Sigmoid colon (tissue), 7 donors: ENCODE results near the gene PHC3. TPM values are rescaled to one million over a fixed set of nuclear protein-coding genes. Genes with fewer than 3 reads are reported as not detected.

Source experiments
- DNase-seq: peaks from one replicate; pipeline ENCODE4 v3.0.0-alpha.2; 2019
- H3K27ac ChIP-seq, 4 donors: fragments of 200-600 bp; sonication (generic); one replicate each; pipeline ENCODE4 v1.5.1; 2016 to 2019; ENCODE audit warnings: mild to moderate bottlenecking in 1 of 4
- H3K27me3 ChIP-seq, 3 donors: fragments of 200-600 bp; sonication (generic); one replicate each; pipeline ENCODE4 v1.5.1; 2019; ENCODE audit warnings: mild to moderate bottlenecking in 1 of 3
- H3K36me3 ChIP-seq, 4 donors: fragments of 200-600 bp; sonication (generic); one replicate each; pipeline ENCODE4 v1.5.1; 2016 to 2019
- H3K4me1 ChIP-seq, 4 donors: fragments of 200-600 bp; sonication (generic); one replicate each; pipeline ENCODE4 v1.5.1; 2017 to 2019
- H3K4me3 ChIP-seq, 4 donors: fragments of 200-600 bp; sonication (generic); one replicate each; pipeline ENCODE4 v1.5.1; 2017 to 2019; ENCODE audit warnings: mild to moderate bottlenecking in 2 of 4, moderate library complexity in 1 of 4
- H3K9me3 ChIP-seq, 4 donors: fragments of 200-600 bp in 3 of 4; sonication (generic) in 3 of 4; one replicate each; pipeline versions ENCODE4 v1.5.1 to v1.6.1; 2013 to 2019
- EP300 ChIP-seq, 4 donors: sonication (generic); formaldehyde crosslinking; IDR thresholded peaks; one replicate each; pipeline ENCODE4 v1.6.1; 2017; ENCODE audit warnings: antibody characterized with exemption in 4 of 4
- POLR2A ChIP-seq, 2 donors: fragments of 450-650 bp; IDR thresholded peaks; one replicate each; pipeline ENCODE4 v1.6.1; 2016; ENCODE audit warnings: antibody characterized with exemption in 2 of 2, mild to moderate bottlenecking in 2 of 2, moderate library complexity in 2 of 2
- POLR2AphosphoS5 ChIP-seq, 4 donors: sonication (generic); formaldehyde crosslinking; IDR thresholded peaks; one replicate each; pipeline ENCODE4 v1.6.1; 2017; ENCODE audit warnings: antibody characterized with exemption in 4 of 4
- WGBS, 2 donors: extraction: QIAGEN DNeasy Blood & Tissue Kit; methylation state at CpG; one replicate each; pipeline ENCODE4 v1.1.7; 2013; 5-methylcytosine and 5-hydroxymethylcytosine counted together
- intact Hi-C: fragments of 100-400 bp; cut with DNase I; formaldehyde crosslinking; loops from one replicate; pipeline ENCODE4 v1.15.1; 2023
- polyA plus RNA-seq, 3 donors: library from polyadenylated mRNA; stranded (reverse); fragments of 200-250 nt; gene quantifications; one replicate each; pipeline ENCODE4 v1.2.3, GENCODE V29; 2013
- total RNA-seq, 4 donors: library from RNA; depleted of rRNA; stranded (reverse); fragments of >200 nt; gene quantifications; one replicate each; pipeline ENCODE4 v1.1.0, GENCODE V29; 2016
- TF ChIP-seq, protein P1 (sequence below), 4 experiments: fragments of 450-650 bp in 3 of 4; fragments of 200-600 bp in 1 of 4; IDR thresholded peaks; one replicate each; pipeline ENCODE4 v1.5.1; 2016 to 2019; ENCODE audit warnings: antibody characterized with exemption in 4 of 4, mild to moderate bottlenecking in 3 of 4, moderate library complexity in 2 of 4
- donor health status: healthy with polysubstance abuse.
- donor health status: Bipolar disorder and iron deficiency.
- donor health status: healthy.

The PHC3 gene
- total and polyA plus RNA-seq, 7 donors, result 3.0 to 85.9 (median 56.4) TPM

- H3K4me3 ChIP-seq, result no peak overlapping the region
- H3K27me3 ChIP-seq, result no peaks in the 10 kb centered on the region
- no peaks in the 10 kb centered on the region for H3K9me3 ChIP-seq
- WGBS, 2 donors, result 63 to 78% methylated on average over 3 of the region's 3 CpGs
- H3K27ac ChIP-seq, result no peak overlapping the region
- TF ChIP-seq, protein P1, sequence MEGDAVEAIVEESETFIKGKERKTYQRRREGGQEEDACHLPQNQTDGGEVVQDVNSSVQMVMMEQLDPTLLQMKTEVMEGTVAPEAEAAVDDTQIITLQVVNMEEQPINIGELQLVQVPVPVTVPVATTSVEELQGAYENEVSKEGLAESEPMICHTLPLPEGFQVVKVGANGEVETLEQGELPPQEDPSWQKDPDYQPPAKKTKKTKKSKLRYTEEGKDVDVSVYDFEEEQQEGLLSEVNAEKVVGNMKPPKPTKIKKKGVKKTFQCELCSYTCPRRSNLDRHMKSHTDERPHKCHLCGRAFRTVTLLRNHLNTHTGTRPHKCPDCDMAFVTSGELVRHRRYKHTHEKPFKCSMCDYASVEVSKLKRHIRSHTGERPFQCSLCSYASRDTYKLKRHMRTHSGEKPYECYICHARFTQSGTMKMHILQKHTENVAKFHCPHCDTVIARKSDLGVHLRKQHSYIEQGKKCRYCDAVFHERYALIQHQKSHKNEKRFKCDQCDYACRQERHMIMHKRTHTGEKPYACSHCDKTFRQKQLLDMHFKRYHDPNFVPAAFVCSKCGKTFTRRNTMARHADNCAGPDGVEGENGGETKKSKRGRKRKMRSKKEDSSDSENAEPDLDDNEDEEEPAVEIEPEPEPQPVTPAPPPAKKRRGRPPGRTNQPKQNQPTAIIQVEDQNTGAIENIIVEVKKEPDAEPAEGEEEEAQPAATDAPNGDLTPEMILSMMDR (IDR thresholded peaks at IDR 0.05), result no peak
- TF ChIP-seq POLR2A (IDR thresholded peaks at IDR 0.05) (no peak), POLR2AphosphoS5 (IDR thresholded peaks at IDR 0.05) (no peak), EP300 (IDR thresholded peaks at IDR 0.05) (no peak)
- DNase-seq, result no peak
- peaks cover 0 to 35% (median 30%) of the 10 kb centered on the region in 4 donors for H3K4me1 ChIP-seq
- peaks cover 0 to 16% (median 0%) of the 10 kb centered on the region in 4 donors for H3K36me3 ChIP-seq
- intact Hi-C loops, result no loop called here
These were observed 27.4 kb downstream of the PHC3 start for GRCh38 chr3:170154084-170154483.

- no peak overlapping the region for H3K27ac ChIP-seq
- no peak overlapping the region for H3K4me3 ChIP-seq
- peaks cover 0 to 29% (median 0%) of the 10 kb centered on the region in 4 donors for H3K36me3 ChIP-seq
- intact Hi-C loops, result no loop called here
- H3K4me1 ChIP-seq, result peaks cover 0 to 35% (median 30%) of the 10 kb centered on the region in 4 donors
- H3K9me3 ChIP-seq, result no peaks in the 10 kb centered on the region
- DNase-seq, result no peak
- TF ChIP-seq, protein P1 (IDR thresholded peaks at IDR 0.05), result no peak
- TF ChIP-seq POLR2A (IDR thresholded peaks at IDR 0.05) (no peak), POLR2AphosphoS5 (IDR thresholded peaks at IDR 0.05) (no peak), EP300 (IDR thresholded peaks at IDR 0.05) (no peak)
- no peaks in the 10 kb centered on the region for H3K27me3 ChIP-seq
- 60 to 80% methylated on average over 2 of the region's 2 CpGs for WGBS, 2 donors
These were observed 30.0 kb downstream of the PHC3 start for GRCh38 chr3:170151536-170151935.

- intact Hi-C loops, result no loop called here
- Histone ChIP-seq H3K9me3 (no peaks in the 10 kb centered on the region), H3K4me3 (no peak overlapping the region), H3K4me1 (peaks cover 0 to 17% (median 11%) of the 10 kb centered on the region in 4 donors), H3K27me3 (no peaks in the 10 kb centered on the region), H3K27ac (no peak overlapping the region), H3K36me3 (peaks cover 0 to 43% (median 3%) of the 10 kb centered on the region in 4 donors)
- TF ChIP-seq, protein P1 (IDR thresholded peaks at IDR 0.05), result no peak
- 91 to 96% methylated on average over 5 of the region's 5 CpGs for WGBS, 2 donors
- DNase-seq, result no peak
These were observed 32.5 kb downstream of the PHC3 start for GRCh38 chr3:170149016-170149415.

DNA sequence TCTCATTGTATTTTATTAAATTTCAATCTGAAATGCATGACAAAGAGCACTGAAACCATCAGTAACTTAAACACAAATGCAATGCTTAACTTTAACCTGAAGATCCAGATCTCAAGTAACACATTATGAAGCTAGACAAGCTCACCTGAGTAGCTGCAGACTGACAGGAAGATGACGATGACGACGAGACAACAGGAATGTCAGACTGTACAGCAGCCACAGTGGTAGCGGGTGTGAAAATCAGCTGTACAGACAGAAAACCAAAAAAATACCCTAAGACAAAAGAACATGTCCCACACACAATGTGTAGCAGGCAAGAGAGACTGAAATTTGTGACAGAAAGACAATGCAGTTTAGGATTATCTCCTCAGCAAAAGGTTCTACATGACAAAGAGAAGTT is 36.3 kb downstream of the PHC3 start:
- TF ChIP-seq POLR2A (IDR thresholded peaks at IDR 0.05) (no peak), EP300 (IDR thresholded peaks at IDR 0.05) (no peak), POLR2AphosphoS5 (IDR thresholded peaks at IDR 0.05) (no peak)
- TF ChIP-seq, protein P1 (IDR thresholded peaks at IDR 0.05), result no peak
- Histone ChIP-seq H3K9me3 (no peaks in the 10 kb centered on the region), H3K36me3 (peaks cover 0 to 53% (median 3%) of the 10 kb centered on the region in 4 donors), H3K4me1 (no peaks in the 10 kb centered on the region), H3K27ac (no peak overlapping the region), H3K27me3 (no peaks in the 10 kb centered on the region), H3K4me3 (no peak overlapping the region)
- WGBS, 2 donors, result 90 to 92% methylated on average over 4 of the region's 4 CpGs
- DNase-seq, result no peak
- intact Hi-C loops, result no loop called here

DNA sequence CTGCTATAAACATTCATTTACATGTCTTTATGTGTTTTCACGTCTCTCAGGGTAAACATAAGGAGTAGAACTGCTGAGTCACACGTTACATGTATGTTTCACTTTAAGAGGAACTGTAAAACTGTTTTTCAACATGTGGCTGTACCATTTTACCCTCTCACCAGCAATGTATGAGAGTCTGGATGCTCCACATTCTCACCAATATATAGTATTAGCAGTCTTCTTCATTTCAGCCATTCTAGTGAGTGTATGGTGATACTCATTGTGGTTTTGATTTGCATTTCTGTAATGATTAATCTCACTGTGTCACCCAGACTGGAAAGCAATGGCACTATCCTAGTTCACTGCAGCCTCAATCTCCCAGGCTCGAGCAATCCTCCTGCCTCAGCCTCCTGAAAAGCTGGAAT is 37.1 kb downstream of the PHC3 start:
- H3K27ac ChIP-seq, result no peak overlapping the region
- H3K27me3 ChIP-seq, result no peaks in the 10 kb centered on the region
- H3K9me3 ChIP-seq, result no peaks in the 10 kb centered on the region
- no peak overlapping the region for H3K4me3 ChIP-seq
- 69 to 77% methylated on average over 3 of the region's 3 CpGs for WGBS, 2 donors
- H3K4me1 ChIP-seq, result no peaks in the 10 kb centered on the region
- no peak for DNase-seq
- TF ChIP-seq POLR2AphosphoS5 (IDR thresholded peaks at IDR 0.05) (no peak), EP300 (IDR thresholded peaks at IDR 0.05) (no peak), POLR2A (IDR thresholded peaks at IDR 0.05) (no peak)
- TF ChIP-seq, protein P1 (IDR thresholded peaks at IDR 0.05), result no peak
- intact Hi-C loops, result no loop called here
- H3K36me3 ChIP-seq, result peaks cover 0 to 47% (median 3%) of the 10 kb centered on the region in 4 donors
